Breast epithelium (tissue), 3 donors: ENCODE results near the gene CHD9.

Source experiments
- CTCF ChIP-seq, 3 donors: fragments of 450-650 bp; IDR thresholded peaks; one replicate each; pipeline ENCODE4 v1.5.1; 2016 to 2017; ENCODE audit warnings: antibody characterized with exemption in 3 of 3, mild to moderate bottlenecking in 3 of 3, moderate library complexity in 3 of 3
- POLR2A ChIP-seq: fragments of 450-650 bp; IDR thresholded peaks from one replicate; pipeline ENCODE4 v1.6.1; 2016; ENCODE audit warnings: antibody characterized with exemption, mild to moderate bottlenecking, moderate library complexity

- TF ChIP-seq POLR2A (no peak), CTCF (IDR thresholded peaks at IDR 0.05) (no peak)
Measured at GRCh38 chr16:53112015-53112414, 57.2 kb downstream of the CHD9 start.
